GM12878 (cell line): ENCODE data around the gene AGAP1. TPM values are rescaled to one million over a fixed set of nuclear protein-coding genes. Genes with fewer than 3 reads are reported as not detected.

ENCODE experiments used
- ATAC-seq: fragments of 200-7000 bp; cut with Tn5 transposase; 3 replicates; pipeline ENCODE4 v1.9.1; 2020; ENCODE audit warnings: mild to moderate bottlenecking, moderate library complexity
- BruUV-seq: library from RNA; stranded (reverse); fragments of 400-500 nt; replicated peaks from 2 replicates; lab custom pipeline; 2021; lab: Mats Ljungman, UMichigan
- CTCF ChIA-PET: fragments of 300-600 bp; sonication (Branson Sonifier 250); formaldehyde crosslinking; extraction: SDS; loops from one replicate; lab custom pipeline; 2021; ENCODE audit warnings: inconsistent platforms; lab: Yijun Ruan, JAX
- POLR2A ChIA-PET: fragments of 350-600 bp; formaldehyde crosslinking; extraction: SDS; loops from one replicate; lab custom pipeline; 2021; ENCODE audit warnings: inconsistent platforms; lab: Charles Lee
- RAD21 ChIA-PET: fragments of 300-600 bp; sonication (Branson Sonifier 250); formaldehyde crosslinking; loops from one replicate; lab custom pipeline; 2023; ENCODE audit warnings: antibody characterized with exemption; ENCODE audit not compliant: unreplicated experiment; lab: Charles Lee
- SMC1A ChIA-PET: fragments of 300-600 bp; sonication (Branson Sonifier 250); formaldehyde crosslinking; loops from one replicate; lab custom pipeline; 2023; ENCODE audit not compliant: unreplicated experiment, uncharacterized antibody; lab: Charles Lee
- DNase-seq: peaks from one replicate; pipeline ENCODE4 v3.0.0-alpha.2; 2011; ENCODE audit warnings: low read depth, low spot score
- FAIRE-seq: peaks from 3 replicates; lab custom pipeline; 2011; peaks lifted over from hg19 to GRCh38; lab: Jason Lieb, UNC
- H2AFZ ChIP-seq: 2 replicates; pipeline ENCODE4 v1.6.0; 2011; ENCODE audit warnings: low read depth, low read length, control low read depth; ENCODE audit not compliant: control insufficient read depth
- H3K27ac ChIP-seq: 2 replicates; pipeline ENCODE4 v1.5.1; 2011; ENCODE audit warnings: control low read depth; ENCODE audit not compliant: control insufficient read depth, insufficient read depth
- H3K27me3 ChIP-seq, 2 experiments: replicated peaks in 1 of 2; 2 replicates each; pipeline versions ENCODE4 v1.6.0 to v1.6.1; 2011; ENCODE audit warnings: low read length in 1 of 2; ENCODE audit not compliant: control insufficient read depth in 2 of 2, insufficient read depth in 2 of 2
- H3K36me3 ChIP-seq, 2 experiments: 2 replicates each; pipeline ENCODE4 v1.5.1; 2011; ENCODE audit warnings: low read length in 1 of 2; ENCODE audit not compliant: control insufficient read depth in 2 of 2, insufficient read depth in 2 of 2
- H3K4me1 ChIP-seq: 2 replicates; pipeline ENCODE4 v1.6.1; 2011; ENCODE audit warnings: mild to moderate bottlenecking, low read length, moderate library complexity, mixed read lengths; ENCODE audit not compliant: control insufficient read depth, insufficient read depth
- H3K4me2 ChIP-seq: 2 replicates; pipeline ENCODE4 v1.6.0; 2011; ENCODE audit warnings: control low read depth; ENCODE audit not compliant: control insufficient read depth, insufficient read depth
- H3K4me3 ChIP-seq: fragments of 200-600 bp; sonication (generic); 2 replicates; pipeline ENCODE4 v1.5.1; 2016
- H3K79me2 ChIP-seq: 2 replicates; pipeline ENCODE4 v1.6.0; 2011; ENCODE audit warnings: low read length; ENCODE audit not compliant: control insufficient read depth, insufficient read depth
- H3K9ac ChIP-seq: 2 replicates; pipeline ENCODE4 v1.8.0; 2011; ENCODE audit warnings: low read length, control low read depth, mixed read lengths; ENCODE audit not compliant: control insufficient read depth, insufficient read depth
- H3K9me3 ChIP-seq: replicated peaks from 3 replicates; pipeline ENCODE4 v1.5.1; 2011; ENCODE audit warnings: mild to moderate bottlenecking, low read length; ENCODE audit not compliant: control insufficient read depth, insufficient read depth
- H4K20me1 ChIP-seq: 2 replicates; pipeline ENCODE4 v1.6.0; 2011; ENCODE audit not compliant: control insufficient read depth, insufficient read depth
- ATF3 ChIP-seq: IDR thresholded peaks from 2 replicates; pipeline ENCODE4 v1.6.1; 2011; ENCODE audit warnings: low read depth, mild to moderate bottlenecking, low read length, moderate library complexity, borderline replicate concordance; ENCODE audit errors: extremely low read depth
- CBX5 ChIP-seq: sonication (generic); IDR thresholded peaks from 2 replicates; pipeline ENCODE4 v1.6.1; 2016; ENCODE audit warnings: low read depth, moderate library complexity, mild to moderate bottlenecking, inconsistent platforms
- DPF2 ChIP-seq: fragments of 450-650 bp; IDR thresholded peaks from 2 replicates; pipeline ENCODE4 v1.6.1; 2017; ENCODE audit warnings: mild to moderate bottlenecking
- ELK1 ChIP-seq: IDR thresholded peaks from 2 replicates; pipeline ENCODE4 v1.6.1; 2012; ENCODE audit warnings: low read depth, low read length, improper control_type of control experiment
- FOXK2 ChIP-seq: fragments of 450-650 bp; IDR thresholded peaks from 2 replicates; pipeline ENCODE4 v1.6.1; 2017; ENCODE audit warnings: mild to moderate bottlenecking, moderate library complexity
- HDAC2 ChIP-seq: fragments of 200-600 bp; sonication (generic); IDR thresholded peaks from 2 replicates; pipeline ENCODE4 v1.6.1; 2017
- IKZF1 ChIP-seq: fragments of 450-650 bp; conservative IDR thresholded peaks from 2 replicates; pipeline ENCODE4 v1.6.1; 2017; ENCODE audit warnings: antibody characterized with exemption, mild to moderate bottlenecking
- LARP7 ChIP-seq: fragments of 450-650 bp; IDR thresholded peaks from 2 replicates; pipeline ENCODE4 v1.6.1; 2017; ENCODE audit warnings: mild to moderate bottlenecking
- MTA3 ChIP-seq: IDR thresholded peaks from 2 replicates; pipeline ENCODE4 v1.6.1; 2012; ENCODE audit warnings: low read length, inconsistent platforms, borderline replicate concordance
- NFYA ChIP-seq: IDR thresholded peaks from 2 replicates; pipeline ENCODE4 v1.6.1; 2011; ENCODE audit warnings: low read depth, mild to moderate bottlenecking, low read length, improper control_type of control experiment, borderline replicate concordance
- PML ChIP-seq: IDR thresholded peaks from 2 replicates; pipeline ENCODE4 v1.6.1; 2012; ENCODE audit warnings: low read length, inconsistent platforms
- POU2F2 ChIP-seq: IDR thresholded peaks from 3 replicates; pipeline ENCODE4 v1.6.1; 2011; ENCODE audit warnings: low read depth, mild to moderate bottlenecking, low read length, borderline replicate concordance
- RUNX3 ChIP-seq: IDR thresholded peaks from 2 replicates; pipeline ENCODE4 v1.6.1; 2012; ENCODE audit warnings: low read length, inconsistent platforms
- SIX5 ChIP-seq: IDR thresholded peaks from 2 replicates; pipeline ENCODE4 v1.6.1; 2011; ENCODE audit warnings: mild to moderate bottlenecking, low read depth, low read length, moderate library complexity; ENCODE audit not compliant: severe bottlenecking
- SUPT20H ChIP-seq: IDR thresholded peaks from 2 replicates; pipeline ENCODE4 v1.6.1; 2011; ENCODE audit warnings: low read depth, mild to moderate bottlenecking, low read length, moderate library complexity, borderline replicate concordance; ENCODE audit not compliant: control insufficient read depth
- TBL1XR1 ChIP-seq: IDR thresholded peaks from 2 replicates; pipeline ENCODE4 v1.6.1; 2012; ENCODE audit warnings: low read depth, low read length, improper control_type of control experiment
- TCF3 ChIP-seq: IDR thresholded peaks from 2 replicates; pipeline ENCODE4 v1.6.1; 2012; ENCODE audit warnings: low read depth, mild to moderate bottlenecking, low read length, borderline replicate concordance; ENCODE audit not compliant: insufficient read depth
- WGBS: methylation state at CpG from one replicate; pipeline ENCODE4 v1.1.6; 2016; ENCODE audit warnings: low lambda C conversion rate; ENCODE audit not compliant: insufficient replicate concordance, insufficient coverage; ENCODE audit errors: missing lambda C conversion rate; 5-methylcytosine and 5-hydroxymethylcytosine counted together
- in situ Hi-C: fragments of 300-500 bp; cut with MboI; formaldehyde crosslinking; loops from 9 replicates; pipeline ENCODE4 v1.14.3; 2018; ENCODE audit warnings: mixed read lengths
- intact Hi-C: fragments of 100-400 bp; cut with micrococcal nuclease; formaldehyde crosslinking; loops from one replicate; pipeline ENCODE4 v1.14.2; 2022; ENCODE audit not compliant: unreplicated experiment
- polyA plus RNA-seq, 11 experiments: library from polyadenylated mRNA; depleted of rRNA in 4 of 11; unstranded in 6 of 11; stranded (reverse) in 5 of 11; fragments of >200 nt; fragmentation: Nextera tagmentation in 4 of 11; fragmentation: Illumina TruSeq in 1 of 11; extraction: Ambion mirVana in 4 of 11; extraction: Trizol in 1 of 11; gene quantifications; 1 replicate in 1 of 11; 2 replicates in 10 of 11; pipeline versions ENCODE4 v1.2.1 to v1.2.3, GENCODE V29; 2011 to 2016; ENCODE audit warnings: inconsistent platforms in 2 of 11, missing spikeins in 2 of 11, low read depth in 1 of 11
- total RNA-seq, 4 experiments: library from RNA; depleted of rRNA in 3 of 4; stranded (reverse); fragments of >200 nt in 3 of 4; fragmentation: Illumina TruSeq in 1 of 4; extraction: Trizol in 1 of 4; gene quantifications; 2 replicates each; pipeline versions ENCODE4 v1.2.1 to v1.2.3, GENCODE V29; 2013 to 2021

AGAP1 gene
- total and polyA plus RNA-seq, 10 of the 15 experiments (the other 5 are each of a cell fraction or from before 2014, with no cell fraction given) = 0.05 to 0.15 (median 0.06) TPM; not detected in 7

GRCh38 chr2:235695602-235695895, 201.7 kb downstream of the AGAP1 start:
- Histone ChIP-seq H3K27me3 (no peaks in the 10 kb centered on the region; a peak in 1 of 4 replicates), H2AFZ (no peak overlapping the region), H3K27ac (no peak overlapping the region), H4K20me1 (no peaks in the 10 kb centered on the region), H3K4me2 (no peak overlapping the region), H3K36me3 (no peaks in the 10 kb centered on the region), H3K4me3 (no peak overlapping the region), H3K79me2 (no peaks in the 10 kb centered on the region), H3K4me1 (no peaks in the 10 kb centered on the region), H3K9ac (no peak overlapping the region), H3K9me3 (no peaks in the 10 kb centered on the region)
- BruUV-seq = no TSS peak
- CTCF ChIA-PET = no interaction called here
- RAD21 ChIA-PET = no interaction called here
- no peak for TF ChIP-seq RUNX3
- 64% methylated on average over 3 of the region's 3 CpGs for WGBS
- DNase-seq (no peak), ATAC-seq (no peak), FAIRE-seq (no peak)
- intact Hi-C loops = no loop called here
- POLR2A ChIA-PET = no interaction called here
- in situ Hi-C loops = no loop called here
- SMC1A ChIA-PET = no interaction called here

GRCh38 chr2:235697041-235697440, 203.2 kb downstream of the AGAP1 start:
- ChIA-PET CTCF (interaction anchor here (0.6 kb wide), 1 partner anchor 747 kb away, joined by 3 read pairs; no protein-coding TSS in a partner anchor), RAD21 (no interaction called here), SMC1A (no interaction called here)
- intact Hi-C loops = no loop called here
- Histone ChIP-seq H3K9me3 (no peaks in the 10 kb centered on the region), H3K4me3 (no peak overlapping the region), H2AFZ (no peak overlapping the region), H3K9ac (no peak overlapping the region), H3K27ac (no peak overlapping the region), H3K79me2 (no peaks in the 10 kb centered on the region), H3K27me3 (peaks cover 0 to 2% of the 10 kb centered on the region in 2 experiments; a peak in 2 of 4 replicates), H3K4me2 (no peak overlapping the region)
- no peak for FAIRE-seq
- no TSS peak for BruUV-seq
- in situ Hi-C loops = no loop called here
- TF ChIP-seq PML (no peak), TBL1XR1 (no peak), MTA3 (no peak), NFYA (no peak), SUPT20H (no peak), ELK1 (no peak), ATF3 (no peak), TCF3 (no peak), IKZF1 (no peak), DPF2 (no peak), CBX5 (no peak), HDAC2 (no peak), POU2F2 (no peak), FOXK2 (no peak), SIX5 (no peak), LARP7 (no peak)
- TF ChIP-seq, all 136 proteins: peak for 0
- Histone ChIP-seq H3K4me1 (no peaks in the 10 kb centered on the region), H4K20me1 (no peaks in the 10 kb centered on the region), H3K36me3 (no peaks in the 10 kb centered on the region)
- DNase-seq = no peak
- WGBS = 13% methylated on average over 8 of the region's 8 CpGs
- no peak for ATAC-seq
- POLR2A ChIA-PET = interaction anchor here (0.6 kb wide), 1 partner anchor 37 kb away, joined by 3 read pairs; no protein-coding TSS in a partner anchor
